Right forelimb (tissue), 1 donor: ENCODE data around the gene DHCR7.

Source experiments
- DNase-seq: peaks from one replicate; pipeline ENCODE4 v3.0.0-alpha.2; 2018

The DHCR7 gene

DNA sequence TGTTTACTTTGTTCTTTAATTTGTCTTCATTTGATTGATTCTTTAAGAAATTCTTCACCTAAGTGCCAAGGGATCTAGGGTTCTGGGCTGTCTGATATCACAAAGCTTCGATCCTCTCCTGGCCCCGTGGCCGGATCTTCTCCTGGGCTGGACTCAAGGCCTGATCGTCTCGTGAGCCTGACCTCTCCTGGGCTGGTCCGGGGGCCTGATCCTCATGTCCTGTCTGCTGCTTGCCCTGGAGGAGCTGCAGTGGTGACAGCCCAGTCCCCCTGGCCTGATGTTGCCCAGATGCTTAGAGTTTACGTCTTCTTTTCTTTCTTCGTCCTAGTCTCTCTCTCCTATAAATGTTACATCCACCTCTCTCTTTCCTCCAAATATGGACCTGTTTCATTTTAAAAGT lies 8.1 kb upstream of the DHCR7 start:
- no peak for DNase-seq

DNA sequence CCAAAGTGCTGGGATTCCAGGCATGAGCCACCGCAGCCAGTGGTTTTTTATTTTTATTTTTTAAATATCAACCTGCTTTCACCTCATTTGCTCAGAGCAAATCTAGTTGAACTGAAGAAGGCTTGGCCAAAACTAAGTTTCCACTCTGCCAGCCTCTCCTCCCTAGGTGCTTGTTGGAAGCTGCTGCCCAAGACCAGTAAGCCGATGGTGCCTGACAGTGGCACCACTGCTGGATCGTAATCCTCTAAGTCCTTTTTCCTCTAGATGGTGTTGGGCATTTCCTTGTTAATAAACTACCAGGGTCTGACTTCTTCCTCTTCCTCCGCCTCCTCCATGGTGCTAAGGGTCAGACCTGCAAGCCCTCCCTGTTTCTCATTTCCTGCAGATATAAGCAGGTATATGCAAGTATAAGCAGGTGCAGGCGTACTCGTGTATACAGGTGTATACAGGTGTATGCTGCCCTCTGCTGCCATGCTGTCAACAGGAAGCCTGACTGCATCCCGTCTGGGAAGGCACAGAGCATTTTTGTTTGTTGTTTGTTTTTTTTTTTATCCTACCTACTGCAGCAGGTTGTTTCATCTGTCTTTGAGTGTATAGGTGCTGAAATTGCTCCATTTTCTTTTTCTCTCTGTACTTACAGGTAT lies 6.4 kb upstream of the DHCR7 start:
- no peak for DNase-seq

DNA sequence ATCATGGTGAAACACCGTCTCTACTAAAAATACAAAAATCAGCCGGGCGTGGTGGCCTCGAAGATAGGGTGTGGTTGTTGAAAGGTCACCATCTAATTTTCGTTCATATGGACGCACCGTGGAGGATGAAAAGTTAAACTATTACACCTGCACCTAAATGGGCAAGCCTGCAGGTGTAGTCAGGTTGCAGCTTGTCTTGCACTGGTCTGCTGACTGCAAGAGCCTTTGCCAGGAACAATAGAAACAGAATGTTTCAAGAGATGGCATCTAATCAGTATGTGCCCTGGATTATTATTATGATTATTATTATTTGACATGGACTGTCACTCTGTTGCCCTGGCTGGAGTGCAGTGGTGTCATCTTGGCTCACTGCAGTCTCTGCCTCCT lies 5.7 kb upstream of the DHCR7 start:
- DNase-seq = no peak

DNA sequence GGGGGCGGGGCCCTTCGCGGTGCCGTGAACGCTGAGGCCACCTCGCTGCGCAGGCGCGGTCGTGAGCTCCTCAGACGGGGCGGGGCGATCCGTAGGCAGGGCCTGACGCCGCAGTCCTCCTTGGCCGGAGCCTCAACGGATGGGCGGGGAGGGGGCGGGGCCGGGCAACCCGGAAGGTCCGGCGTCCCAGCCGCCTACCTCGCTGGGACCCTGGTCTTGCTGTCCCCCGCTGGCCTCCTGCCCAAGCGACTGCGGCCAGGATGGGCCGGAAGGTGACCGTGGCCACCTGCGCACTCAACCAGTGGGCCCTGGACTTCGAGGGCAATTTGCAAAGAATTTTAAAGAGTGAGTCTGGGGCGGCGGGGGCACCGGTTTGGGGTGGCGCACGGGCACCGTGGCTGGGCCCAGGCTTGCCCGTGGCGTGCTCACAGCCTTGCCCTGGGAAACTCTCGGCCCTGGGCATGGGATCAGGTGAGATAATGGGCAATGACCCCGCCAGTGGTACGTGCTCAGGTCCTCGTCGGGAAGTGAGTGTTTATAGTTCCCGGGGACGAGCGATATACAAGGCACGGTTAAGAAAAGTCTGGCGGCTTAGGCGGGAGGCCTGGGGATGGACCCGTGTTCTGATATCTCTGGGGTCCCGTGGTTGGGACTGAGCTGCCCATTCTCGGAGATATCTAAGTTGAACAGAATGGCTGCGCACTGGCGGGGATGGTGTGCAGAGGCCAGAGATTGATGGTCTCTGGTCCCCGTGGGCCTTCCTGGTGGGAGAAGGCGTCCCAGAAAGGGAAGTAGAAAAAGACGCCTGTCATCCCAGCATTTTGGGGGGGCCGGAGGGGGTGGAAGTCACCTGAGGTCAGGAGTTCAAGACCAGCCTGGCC lies 5.1 kb upstream of the DHCR7 start, which contains the start of gene NADSYN1:
Gene NADSYN1 (plus strand): TSS at position 167 of the 881 bp plus-strand sequence. CDS start 94 bp downstream, at position 261.
- peak; percentile 96 for DNase-seq

DNA sequence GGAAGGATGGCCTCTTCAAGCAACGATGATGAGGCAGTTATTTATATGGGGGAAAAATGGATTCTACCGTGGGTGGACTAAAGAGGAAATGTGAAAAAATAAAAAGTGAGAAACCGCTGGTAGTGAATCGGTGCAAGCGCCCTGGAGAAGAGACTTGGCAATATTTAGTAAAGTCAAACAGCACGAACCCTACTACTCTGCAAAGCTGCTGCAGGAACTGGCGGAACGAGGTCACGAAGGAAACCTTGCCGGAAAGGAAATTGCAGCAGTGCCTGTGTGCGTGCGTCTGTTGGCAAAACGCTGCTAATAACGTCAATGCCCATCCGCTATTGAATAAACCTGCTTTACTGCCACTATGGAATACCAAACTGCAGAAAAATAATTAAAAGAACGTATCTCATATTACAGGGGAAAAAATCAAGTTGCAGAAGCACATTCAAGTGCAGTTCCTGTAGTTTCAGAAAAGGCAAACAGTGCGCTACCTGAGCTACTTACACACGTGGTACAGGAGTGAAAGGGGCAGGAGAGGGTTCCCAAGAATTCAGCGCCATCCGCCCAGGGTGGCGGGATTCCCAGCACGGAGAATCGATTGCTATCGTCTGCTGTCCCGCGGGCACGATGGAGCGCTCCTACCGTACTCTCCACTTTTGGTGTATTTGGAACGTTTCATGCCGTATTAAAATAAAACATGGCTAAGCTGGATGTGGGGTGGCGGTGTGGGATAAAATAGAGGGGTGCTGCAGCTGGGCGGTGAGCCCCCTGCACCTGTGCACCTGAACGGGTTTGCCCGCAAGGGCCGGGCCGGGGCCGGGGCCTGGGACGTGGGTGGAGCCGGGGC lies 4.2 kb upstream of the DHCR7 start:
- no peak for DNase-seq

DNA sequence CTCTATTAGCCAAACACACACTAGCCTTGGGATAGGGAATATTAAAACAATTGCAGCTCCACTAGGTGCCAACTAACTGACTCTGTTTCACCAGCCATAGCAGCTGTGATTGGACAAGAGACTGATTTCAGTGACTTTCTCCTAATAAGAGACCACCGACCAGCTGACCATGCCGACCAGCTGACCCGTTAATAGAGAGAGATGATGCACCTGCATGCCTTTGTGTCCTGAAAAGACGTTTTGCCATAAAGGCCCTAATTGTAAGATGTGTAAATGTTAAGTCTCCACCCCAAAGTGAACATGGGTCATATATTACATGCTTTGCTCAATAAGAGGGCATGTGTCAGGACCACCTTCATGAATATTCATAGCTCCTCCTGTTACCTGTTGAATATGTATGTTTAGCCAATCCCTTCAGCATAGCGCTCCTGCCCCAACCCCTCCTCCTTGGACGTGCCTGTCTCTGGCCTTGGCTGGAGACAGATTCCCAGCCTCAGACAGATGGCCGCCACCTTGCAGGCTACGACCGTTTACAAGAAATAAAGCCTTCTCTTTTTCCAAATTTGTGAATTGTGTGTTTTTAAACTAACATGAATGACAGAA lies 3.5 kb upstream of the DHCR7 start:
- no peak for DNase-seq

DNA sequence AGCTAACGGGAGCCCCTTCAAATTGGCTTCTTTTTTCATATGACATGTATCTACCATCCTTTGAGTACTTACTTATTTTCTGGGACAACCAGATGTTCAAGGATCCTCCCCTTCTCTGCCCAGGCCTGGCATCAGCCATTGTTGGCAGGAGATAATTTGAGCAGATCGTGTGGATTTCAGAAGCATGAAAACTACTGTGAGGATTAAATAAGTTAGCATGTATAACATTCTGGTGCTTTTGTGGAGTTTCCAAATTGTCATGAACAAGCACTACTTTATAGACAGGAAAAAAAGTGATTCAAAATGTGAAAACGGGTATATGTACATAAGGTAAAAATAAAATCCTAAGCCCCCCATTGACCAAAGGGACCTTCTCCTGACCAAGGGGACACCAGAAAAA lies 2.7 kb upstream of the DHCR7 start:
- DNase-seq = no peak

DNA sequence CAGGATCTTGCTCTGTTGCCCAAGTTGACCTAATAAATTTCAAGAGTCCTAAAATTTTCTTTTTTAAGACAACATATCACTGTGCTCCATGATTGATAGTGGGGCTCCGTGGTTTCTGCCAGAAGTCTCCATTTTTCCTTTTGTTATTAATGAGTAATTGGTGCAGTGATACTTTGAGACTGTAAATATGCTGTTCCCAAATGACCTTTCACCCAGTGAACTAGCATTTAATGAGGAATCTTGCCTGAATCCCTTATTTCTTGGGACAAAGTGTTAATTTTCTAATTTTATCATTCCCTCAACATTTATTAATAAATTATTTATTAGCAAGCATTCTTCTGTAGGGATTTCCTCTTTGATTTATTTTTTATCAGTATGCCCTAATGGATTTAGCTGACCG lies 2.3 kb upstream of the DHCR7 start:
- DNase-seq = no peak

DNA sequence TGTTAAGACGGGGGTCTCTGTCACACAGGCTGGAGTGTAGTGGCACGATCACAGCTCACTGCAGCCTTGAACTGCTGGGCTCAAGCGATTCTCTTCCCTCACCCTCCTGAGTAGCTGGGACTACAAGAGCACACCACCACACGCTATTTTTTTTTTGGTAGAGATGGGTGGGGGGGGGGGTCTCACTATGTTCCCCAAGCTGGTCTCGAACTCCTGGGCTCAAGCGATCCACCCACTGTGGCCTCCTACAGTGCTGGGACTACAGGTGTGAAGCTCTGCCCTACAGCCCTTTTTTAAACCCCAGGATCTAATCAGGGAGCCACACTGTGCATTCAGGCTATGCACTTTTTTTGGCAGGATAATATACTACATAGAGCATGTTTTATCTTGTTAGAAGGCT lies 1.4 kb upstream of the DHCR7 start:
- no peak for DNase-seq

DNA sequence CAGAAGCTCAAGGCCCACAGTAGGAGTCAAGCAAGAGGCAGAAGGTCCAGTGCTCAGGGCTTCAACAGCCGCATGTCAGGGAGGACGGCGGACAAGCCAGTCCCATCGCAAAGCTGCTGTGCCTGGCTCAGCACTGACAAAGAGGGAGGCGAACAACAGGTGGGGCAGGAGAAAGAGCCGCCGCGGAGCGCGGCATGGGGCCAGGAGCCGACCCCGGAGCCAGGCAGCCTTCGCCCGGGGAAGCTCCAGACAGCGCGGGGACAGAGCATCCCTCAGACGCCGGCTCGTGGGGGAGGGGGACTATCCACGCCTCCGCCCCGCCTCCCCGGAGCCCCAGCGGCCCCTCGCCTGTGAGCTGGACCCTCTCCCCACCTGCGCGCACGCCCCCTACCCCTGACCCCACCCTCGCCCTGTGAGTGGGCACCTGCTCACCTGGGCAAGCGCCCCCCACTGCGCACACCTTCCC lies 369 bp downstream of the DHCR7 start:
- DNase-seq = peak; percentile 56

DNA sequence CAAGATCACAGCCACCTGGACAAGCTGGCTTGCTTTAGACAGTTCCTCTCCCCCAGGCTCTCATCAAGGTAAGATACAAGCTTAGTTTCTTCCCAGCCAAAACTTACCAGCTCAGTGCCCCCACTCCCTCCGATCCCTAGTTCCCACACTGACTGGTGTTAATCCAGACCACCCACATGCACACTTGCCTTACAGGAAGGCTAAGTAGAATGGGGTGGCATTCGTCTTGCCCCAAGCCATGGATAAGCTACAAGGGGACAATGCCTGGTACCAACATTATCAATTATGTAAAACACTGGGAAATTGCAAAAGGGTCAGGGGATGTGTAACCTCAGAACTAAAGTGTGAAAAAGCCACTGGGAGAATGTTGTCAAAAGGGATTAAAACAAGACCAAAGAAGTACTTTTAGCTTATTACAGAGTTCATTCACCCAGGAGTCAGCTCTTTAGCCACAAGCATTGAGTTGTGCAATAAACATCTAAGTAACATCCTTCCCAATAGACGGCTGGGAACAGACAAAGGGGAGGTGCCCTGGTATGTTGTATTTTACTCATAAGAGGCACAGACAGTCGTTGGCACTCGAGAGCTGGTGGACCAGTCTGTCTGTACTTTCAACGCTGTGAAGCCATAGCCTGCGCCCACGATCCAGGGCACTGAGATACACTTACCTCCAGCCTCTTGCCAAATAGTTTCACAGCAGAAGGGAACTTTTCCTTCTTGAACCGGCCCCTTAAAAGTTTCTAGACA lies 1.1 kb downstream of the DHCR7 start:
- DNase-seq = no peak

DNA sequence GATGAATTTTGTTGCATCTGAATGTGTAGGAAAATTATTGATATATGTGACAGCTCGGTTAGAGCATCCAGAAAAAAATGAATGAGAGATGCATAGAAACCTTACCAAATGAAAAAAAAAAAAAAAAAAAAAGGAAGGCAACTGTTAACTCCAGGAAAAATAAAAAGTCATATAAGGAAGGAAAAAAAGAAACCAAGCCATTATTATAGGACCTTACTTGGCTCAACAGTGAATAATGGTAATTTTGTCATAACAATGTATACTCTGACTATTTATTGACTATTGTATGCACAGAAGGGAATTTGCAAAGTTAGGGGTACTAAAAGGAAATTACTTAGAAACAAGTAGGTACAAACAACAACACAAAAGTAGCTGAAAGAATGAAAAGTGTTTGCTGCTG lies 2.0 kb downstream of the DHCR7 start:
- no peak for DNase-seq

DNA sequence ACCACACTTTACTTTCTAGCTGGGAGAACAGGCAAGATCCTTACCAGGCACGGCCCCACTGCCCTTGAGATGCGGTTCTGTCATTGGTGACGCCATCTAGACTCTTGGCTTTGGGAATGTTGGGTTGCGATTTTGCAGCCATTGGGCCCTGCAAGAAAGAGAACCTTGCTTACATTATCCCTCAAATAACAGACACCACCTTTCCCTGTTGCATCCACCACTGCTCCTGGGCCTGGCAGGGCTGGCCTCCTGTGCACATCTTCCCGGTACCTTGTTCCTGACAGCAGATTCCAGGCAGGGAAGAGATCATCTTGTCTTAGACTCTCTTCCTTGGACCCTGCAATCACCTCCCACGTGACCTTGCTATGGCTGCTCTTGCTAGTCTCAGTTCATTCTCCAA lies 3.4 kb downstream of the DHCR7 start:
- no peak for DNase-seq

DNA sequence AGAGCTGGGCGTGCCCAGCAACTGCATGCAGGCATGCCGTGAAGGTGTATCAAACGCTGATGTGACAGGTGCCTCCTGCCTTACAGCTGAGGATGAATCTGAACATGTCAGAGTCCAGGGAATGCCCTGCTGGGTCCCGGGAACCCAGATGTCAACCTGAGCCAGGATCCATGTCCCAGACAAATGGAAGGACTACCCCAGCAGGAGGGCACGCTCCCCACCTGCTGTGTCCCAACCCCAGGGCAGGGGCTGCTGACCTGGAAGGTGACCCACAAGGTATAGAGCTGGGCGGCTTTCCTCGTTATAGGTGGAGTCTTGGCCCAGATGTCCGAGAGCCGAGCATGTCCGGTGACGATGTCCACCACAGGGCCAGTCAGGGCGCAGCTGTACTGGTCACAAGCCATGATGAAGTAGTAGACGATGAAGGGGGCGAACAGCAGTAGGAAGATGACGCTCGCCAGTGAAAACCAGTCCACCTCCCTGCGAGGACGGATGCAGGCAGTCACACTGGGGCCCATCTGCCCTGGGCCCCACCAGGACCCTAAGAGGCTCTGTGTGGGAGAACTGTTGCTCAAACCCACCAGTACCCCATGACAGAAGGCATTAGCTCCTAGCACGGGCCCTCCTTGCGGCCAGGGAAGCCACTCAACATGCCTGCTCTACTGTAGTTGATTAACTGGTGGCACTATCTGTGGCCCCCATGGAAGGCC lies 4.3 kb downstream of the DHCR7 start:
- no peak for DNase-seq

DNA sequence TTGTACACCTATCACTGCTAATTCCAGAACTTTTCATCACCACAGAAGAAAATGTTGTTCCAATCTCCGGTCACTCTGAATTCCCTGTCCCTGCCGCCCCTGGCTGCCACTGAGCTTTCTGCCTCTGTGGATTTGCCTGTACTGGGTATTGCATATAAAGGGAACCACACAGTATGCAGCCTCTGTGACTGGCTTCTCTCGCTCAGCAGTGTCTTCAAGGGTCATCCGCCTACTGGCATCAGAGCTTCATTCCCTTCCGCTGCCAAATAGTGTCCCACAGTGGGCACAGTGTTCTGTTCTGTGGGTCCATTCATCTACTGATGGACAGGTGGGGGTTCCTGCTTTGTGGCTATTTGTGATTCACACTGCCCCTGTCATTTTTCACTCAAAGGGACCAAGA lies 5.3 kb downstream of the DHCR7 start:
- DNase-seq = no peak

DNA sequence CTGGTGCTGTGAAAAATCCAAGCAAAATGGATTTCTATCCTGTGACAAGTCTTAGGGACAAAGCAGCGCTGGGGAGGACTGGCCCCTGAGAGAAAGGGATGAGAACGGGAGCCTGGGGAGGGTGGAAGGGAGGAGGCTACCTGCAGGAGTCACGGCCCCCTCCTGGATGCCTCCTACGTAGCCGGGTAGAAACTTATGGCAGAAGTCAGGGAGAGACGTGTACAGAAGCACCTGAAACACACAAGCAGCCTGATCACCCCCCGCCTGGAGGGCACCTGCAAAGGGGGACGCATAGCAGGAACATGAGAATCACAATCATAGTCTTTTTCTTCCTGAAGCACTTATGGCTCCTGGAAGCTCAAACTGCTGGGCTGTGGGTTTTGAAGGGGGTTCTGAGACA lies 6.1 kb downstream of the DHCR7 start:
- DNase-seq = no peak

DNA sequence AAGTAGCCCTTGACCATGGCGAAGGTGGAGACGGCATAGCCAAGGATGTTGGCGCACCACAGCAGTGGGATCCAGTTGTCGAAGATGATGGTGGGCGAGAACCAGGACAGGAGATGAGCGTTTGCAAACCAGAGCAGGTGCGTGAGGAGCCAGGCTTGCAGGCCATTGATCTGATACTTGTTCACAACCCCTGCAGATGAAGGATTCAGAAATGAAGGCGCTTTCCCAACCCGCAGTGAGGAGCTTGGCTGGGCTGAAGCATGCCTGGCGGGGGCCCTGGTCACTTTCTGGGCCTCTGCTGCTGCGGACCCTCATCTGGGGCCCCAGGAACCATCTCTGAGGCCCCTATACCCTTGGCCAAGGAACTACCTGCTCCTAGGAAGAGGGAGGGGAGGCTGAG lies 6.9 kb downstream of the DHCR7 start:
- DNase-seq = no peak

DNA sequence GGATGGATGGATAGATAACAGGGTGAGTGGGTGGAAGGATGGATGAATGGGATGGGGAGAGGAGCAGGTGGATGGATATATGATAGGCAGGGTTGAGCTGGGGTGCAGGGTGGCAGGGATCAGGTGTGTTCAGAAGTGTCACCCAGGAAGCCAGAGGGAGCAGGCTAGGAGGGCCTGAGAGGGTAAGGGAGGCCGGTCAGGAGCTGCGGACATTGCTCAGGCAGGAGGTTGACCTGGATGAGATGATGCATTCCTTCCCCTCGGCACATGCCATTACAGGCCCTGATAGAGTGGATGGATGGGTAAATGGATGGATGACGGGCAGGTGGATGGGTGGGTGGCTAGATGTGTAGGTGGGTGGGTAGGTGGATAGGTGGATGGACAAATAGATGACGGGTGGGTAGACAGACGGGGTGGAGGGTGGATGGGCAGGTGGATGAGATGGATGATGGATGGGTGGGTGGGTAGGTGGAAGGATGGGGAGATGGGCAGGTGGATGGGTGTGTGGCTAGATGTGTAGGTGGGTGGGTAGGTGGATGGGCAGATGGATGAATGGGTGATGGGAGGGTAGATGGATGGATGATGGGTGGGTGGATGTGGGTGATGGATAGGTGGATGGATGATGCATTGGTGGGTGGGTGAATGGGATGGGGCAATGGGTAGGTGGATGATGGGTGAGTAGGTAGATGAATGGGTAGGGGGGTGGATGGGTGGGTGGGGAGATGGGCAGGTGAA lies 8.0 kb downstream of the DHCR7 start:
- DNase-seq = no peak

DNA sequence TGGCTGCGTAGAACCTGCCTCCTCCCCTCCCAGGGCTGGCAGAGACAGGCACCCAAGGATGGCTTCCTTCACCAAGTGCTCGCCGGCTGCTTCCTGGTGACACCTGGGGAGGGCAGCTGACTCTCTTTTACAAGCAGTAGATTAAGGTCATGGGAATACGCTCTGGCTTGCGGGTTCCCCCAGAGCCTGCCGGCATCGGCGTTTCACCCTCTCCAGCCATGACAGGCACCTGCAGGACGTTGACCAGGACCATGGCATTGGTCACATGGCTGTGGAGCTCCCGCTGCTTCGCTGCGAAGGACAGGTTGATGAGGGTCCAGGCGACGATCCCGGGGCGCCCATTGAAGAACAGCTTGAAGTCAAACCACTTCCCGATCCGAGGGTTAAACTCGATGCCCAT lies 9.5 kb downstream of the DHCR7 start:
- no peak for DNase-seq

DNA sequence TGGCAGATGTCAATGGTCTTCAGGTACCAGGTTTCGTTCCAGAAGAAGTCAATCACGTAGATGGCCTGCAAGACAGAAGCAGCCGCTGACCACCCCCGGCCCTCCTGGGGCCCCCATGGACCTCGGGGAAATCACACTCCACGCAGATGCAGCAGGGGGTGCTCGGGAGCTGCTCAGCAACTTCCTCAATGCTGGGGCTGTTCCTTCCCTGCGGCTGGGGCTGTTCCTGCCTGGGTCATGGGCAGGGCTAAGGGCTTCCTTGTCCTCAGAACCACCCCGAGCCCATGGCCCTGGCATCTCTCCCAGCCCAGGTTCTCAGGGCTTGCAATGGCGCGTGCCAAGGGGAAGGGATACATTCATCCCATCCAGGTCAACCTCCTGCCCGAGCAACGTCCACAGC lies 10.3 kb downstream of the DHCR7 start:
- DNase-seq = no peak

DNA sequence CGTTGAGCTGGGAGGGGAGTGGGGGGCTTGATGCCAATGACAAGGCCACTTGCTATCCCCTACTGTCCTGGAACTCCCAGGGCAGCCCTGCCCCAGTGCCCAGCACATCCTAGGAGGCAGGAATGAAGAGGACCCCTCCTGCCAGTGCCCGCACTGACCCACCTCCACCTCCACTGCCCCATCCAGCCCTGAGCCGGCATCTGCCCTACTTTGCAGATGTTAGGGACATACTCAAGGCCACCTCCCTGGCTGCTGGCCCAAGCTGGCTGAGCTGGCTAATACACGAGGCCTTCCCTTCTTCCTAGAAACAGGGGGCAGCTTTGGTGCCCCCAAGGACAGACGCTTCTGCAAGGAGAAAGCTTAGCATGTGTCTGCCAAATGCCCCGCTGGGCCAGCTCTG lies 10.8 kb downstream of the DHCR7 start:
- DNase-seq = no peak
